Left renal pelvis (tissue), 4 donors: ENCODE data around the gene ADGRV1. TPM values are rescaled to one million over a fixed set of nuclear protein-coding genes. Genes with fewer than 3 reads are reported as not detected.
"Not testable (repeated sequence)": the region's sequence is repeated elsewhere in the genome, so short reads cannot be mapped to it uniquely, and the experiment has no call there.

Experiments
- DNase-seq, 4 donors: peaks; one replicate each; pipeline ENCODE4 v3.0.0-alpha.2; 2013; ENCODE audit warnings: low read depth in 4 of 4, low spot score in 3 of 4
- polyA plus RNA-seq, 4 donors: library from polyadenylated mRNA; unstranded; fragments of 120-200 nt; gene quantifications; one replicate each; pipeline ENCODE4 v1.2.1, GENCODE V29; 2013; ENCODE audit not compliant: insufficient read length in 4 of 4

ADGRV1 gene
- polyA plus RNA-seq, 4 donors, result 1.7 to 12.8 (median 11.5) TPM

- no peak for DNase-seq
These were observed 9.4 kb upstream of the ADGRV1 start for GRCh38 chr5:90549223-90549622.

- no peak for DNase-seq
These were observed 8.8 kb upstream of the ADGRV1 start for GRCh38 chr5:90549729-90550275.

DNA sequence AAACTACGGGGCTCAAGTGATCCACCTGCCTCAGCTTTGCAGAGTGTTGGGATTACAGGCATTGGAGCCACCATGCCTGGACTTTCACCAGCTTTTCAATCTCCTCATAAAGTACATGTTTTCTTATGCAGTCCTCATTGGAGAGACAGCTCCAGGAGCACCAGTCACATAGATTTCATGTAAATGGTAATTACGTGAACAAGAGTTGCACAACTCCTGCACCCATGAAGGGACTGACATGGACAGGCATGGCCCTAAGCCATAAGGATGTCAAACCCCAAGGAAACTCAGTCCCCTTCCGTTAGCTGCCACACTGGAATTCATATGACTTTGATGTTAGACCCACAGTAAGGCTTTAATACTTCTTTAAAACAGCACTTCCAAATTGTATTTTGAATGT lies 7.6 kb upstream of the ADGRV1 start:
- DNase-seq, result no peak

GRCh38 chr5:90551376-90551775 lies 7.2 kb upstream of the ADGRV1 start:
- DNase-seq, result no peak

DNA sequence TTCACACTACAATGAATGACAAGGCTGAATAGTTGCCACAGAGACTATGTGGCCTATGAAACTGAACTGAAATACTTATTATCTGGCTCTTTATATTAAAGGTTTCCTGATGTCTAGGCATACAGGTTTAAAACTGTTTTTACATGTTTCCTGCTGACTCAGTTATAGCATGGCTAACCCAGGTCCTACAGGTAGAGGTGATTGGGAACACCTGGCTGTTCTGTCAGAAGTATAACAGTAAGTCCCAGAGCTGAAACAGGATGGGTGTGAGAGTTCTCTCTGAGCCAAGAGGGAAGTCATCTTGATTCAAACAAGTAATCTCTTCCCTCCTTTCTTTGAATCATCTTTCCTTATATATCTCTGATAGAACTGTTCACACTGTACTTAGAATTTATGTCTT lies 4.9 kb upstream of the ADGRV1 start:
- no peak for DNase-seq

DNA sequence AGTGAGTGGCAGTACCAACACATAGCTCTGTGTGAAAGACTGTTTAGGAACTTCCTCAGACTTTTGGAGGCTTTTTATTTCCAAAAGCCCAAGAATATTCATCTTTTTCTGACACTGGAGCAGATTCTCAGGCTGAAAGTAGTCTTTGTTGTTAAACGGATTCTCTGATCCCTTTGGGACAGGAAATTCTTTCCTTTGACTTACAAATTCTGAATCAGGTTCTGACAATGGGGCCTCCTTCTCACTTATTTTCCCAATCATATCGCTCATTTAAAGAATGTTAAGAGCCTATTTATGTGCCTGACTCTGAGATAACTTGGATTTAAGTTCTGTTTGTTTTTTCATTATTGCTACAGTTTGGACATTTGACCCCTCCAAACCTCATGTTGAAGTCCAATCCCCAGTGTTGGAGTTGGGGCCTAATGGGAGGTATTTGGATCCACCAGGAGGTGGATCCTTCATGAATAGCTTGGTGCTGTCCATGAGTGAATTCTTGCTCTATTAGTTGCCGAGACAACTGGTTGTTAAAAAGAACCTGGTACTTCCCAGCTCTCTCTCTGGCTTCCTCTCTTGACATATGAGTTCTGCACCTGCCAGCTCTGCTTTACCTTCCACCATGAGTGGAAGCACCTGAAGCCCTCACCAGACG lies 4.1 kb upstream of the ADGRV1 start:
- DNase-seq, result no peak

- DNase-seq, result no peak
These were observed 2.9 kb upstream of the ADGRV1 start for GRCh38 chr5:90555666-90556065.

DNA sequence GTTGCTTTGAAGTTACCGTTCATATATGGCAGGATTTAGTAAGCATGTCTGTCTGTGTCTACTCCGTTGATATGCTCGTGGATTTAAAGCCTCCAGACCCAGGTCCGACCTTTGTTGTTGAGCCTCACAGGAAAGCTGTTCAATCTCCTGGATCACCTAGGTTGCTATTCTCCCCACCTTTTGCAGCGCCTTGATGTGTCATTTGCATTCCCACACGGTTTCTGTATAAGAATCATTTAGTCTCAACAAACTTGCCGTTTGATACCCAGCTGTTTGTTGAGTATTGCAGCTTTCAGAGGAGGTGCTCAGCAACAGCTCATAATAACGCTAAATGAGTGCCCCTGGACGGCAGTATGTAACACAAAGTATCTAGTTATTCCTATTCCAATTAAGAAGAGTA lies 1.2 kb upstream of the ADGRV1 start:
- DNase-seq, result no peak

GRCh38 chr5:90557871-90558270 lies 726 bp upstream of the ADGRV1 start:
- no peak for DNase-seq

DNA sequence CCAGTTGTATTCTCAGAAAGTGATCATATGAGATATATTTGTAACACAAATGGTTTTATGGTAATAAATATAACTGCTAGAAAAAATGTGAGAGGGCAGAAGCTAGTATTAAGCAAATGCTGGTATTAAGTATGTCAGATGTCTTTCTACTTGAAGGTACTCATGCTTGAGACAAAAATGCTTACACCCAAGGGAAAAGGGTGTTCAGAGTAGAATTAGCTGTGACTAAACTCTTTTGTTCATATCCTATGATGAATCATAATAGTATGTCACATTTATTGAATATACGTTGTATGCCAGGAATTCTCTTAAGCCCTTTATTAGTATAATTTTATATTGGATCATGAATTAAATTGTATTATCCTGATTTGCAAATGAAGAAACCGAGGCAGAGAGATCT lies 2.2 kb downstream of the ADGRV1 start:
- DNase-seq, result no peak

GRCh38 chr5:90561766-90562165 lies 3.2 kb downstream of the ADGRV1 start:
- no peak for DNase-seq

- DNase-seq, result no peak
These were observed 3.7 kb downstream of the ADGRV1 start for GRCh38 chr5:90562341-90562740.

DNA sequence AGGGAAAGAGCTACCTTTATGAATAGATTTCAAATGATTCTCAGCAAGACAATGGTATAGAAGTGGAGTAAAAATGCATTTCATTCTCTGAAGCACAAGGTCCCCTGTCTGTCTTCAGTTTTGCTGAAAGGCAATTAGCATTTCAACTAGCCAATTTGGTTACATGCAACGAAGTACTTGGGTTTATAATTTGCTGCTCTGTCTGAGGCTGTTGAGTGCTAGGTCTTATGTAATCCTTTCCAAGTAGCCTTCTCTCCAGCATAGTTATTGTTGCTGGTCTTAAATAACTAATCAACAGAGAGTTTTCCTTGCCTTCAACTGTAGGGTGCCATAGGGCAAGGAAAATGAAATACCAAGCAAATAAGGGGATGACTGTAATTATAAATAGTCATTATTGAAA lies 4.5 kb downstream of the ADGRV1 start:
- no peak for DNase-seq

DNA sequence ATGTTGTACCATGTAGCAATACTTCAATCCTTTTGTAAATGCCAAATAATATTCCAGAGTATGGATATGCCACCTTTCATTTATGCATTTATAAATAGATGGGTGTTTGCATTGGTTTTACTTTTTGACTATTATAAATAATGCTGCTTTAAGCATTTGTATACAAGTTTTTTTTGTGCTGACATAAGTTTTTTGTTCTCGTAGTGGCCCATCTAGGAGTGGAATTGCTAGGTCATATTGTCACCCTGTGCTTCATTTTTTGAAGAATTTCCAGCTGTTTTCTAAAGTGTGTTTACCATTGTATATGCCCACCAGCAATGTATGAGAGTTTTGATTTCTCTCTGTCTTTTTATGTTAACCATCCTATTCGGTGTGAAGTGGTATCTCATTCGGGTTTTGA lies 6.9 kb downstream of the ADGRV1 start:
- no peak for DNase-seq

DNA sequence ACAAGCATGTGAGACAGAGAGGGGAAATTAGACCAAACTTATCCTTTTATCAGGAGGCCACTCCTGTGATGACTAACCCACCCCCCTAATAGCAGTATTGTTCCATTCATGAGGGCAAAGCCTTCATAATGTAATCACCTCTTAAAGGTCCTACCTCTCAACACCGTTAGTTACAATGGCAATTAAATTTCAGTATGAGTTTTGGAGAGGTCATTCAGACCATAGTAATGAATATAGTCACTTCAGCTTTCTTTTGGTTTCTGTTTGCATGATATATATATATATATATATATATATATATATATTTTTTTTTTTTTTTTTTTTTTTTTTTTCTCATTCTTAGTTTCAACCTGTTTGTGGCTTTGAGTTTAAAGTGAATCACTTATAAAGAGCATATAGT lies 10.5 kb downstream of the ADGRV1 start:
- no peak for DNase-seq

GRCh38 chr5:90570034-90570433 lies 11.4 kb downstream of the ADGRV1 start:
- no peak for DNase-seq

DNA sequence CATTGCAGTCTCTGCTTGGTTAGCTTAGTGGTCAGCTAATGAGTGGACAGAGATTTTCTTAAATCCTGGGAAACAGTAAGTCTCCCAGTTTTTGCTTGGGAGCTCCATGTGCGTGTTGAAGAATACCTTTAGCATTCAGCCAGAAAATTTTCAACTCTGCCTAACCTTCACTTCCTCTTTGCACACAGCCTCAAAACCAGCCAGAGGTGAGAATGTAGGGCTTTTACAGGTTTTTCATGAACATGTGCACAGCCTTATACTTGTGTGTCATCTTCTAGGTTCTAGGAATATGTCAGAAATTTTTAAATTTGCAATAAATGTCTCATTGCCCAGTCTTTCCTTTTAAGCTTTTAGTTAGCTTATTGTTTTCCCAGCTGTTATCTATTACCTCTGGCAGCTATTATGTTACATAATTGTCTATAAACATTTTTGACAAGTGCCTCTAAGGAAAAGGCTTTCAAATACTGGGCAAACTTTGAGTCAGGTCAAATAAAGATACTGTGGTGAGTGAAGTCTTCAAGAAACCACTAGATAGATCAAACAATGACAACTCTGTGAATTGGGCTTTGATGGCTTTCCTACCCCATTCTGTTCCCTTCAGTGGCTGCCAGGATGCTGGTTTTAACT lies 12.7 kb downstream of the ADGRV1 start:
- DNase-seq, result no peak

DNA sequence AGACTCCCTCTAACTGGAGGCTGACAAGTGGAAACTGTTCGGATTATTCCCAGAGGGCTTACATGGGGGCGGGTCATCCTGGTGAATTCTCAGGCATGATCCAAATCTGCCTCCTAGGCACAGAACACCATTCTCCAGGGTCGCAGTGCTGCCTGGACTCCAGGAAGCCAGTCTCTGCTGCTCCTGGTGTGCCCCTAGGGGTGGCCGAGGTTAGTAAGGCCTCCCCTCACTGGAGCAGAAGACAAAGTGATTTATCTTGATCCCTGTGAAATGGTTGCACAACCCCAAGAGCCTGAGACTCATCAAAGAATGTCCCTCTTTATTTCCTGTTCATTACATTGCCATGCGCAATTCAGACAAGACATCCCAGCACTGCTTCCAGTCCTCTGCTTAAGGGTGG lies 17.1 kb downstream of the ADGRV1 start:
- DNase-seq, result no peak

DNA sequence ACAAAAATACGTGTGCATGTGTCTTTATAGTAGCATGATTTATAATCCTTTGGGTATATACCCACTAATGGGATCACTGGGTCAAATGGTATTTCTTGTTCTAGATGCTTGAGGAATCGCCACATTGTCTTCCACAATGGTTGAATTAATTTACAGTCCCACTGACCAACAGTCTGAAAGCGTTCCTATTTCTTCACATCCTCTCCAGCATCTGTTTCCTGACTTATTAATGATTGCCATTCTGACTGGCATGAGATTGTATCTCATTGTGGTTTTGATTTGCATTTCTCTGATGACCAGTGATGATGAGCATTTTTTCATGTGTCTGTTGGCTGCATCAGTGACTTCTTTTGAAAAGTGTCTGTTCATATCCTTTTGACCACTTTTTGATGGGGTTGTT lies 18.0 kb downstream of the ADGRV1 start:
- not testable (repeated sequence) for DNase-seq

DNA sequence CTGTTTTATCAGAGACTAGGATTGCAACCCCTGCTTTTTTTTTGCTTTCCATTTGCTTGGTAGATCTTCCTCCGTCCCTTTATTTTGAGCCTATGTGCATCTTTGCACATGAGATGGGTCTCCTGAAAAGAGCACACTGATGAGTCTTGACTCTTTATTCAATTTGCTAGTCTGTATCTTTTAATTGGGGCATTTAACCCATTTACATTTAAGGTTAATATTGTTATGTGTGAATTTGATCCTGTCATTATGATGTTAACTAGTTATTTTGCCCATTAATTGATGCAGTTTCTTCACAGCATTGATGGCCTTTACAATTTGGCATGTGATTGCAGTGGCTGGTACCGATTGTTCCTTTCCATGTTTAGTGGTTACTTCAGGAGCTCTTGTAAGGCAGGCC lies 21.3 kb downstream of the ADGRV1 start:
- not testable (repeated sequence) for DNase-seq

GRCh38 chr5:90581956-90582355 lies 23.4 kb downstream of the ADGRV1 start:
- no peak for DNase-seq

- DNase-seq, result no peak
These were observed 26.9 kb downstream of the ADGRV1 start for GRCh38 chr5:90585337-90585986.
